HEK293 (cell line): ENCODE results near the gene RNF166.

Source experiments
- CTCF ChIP-seq: fragments of 450-650 bp; formaldehyde crosslinking; IDR thresholded peaks from 2 replicates; pipeline ENCODE4 v1.5.1; 2016; ENCODE audit warnings: missing biosample characterization, missing genetic modification characterization
- GLI4 ChIP-seq: fragments of 450-650 bp; formaldehyde crosslinking; IDR thresholded peaks from 2 replicates; pipeline ENCODE4 v1.5.1; 2016; ENCODE audit warnings: missing biosample characterization, missing genetic modification characterization
- KLF10 ChIP-seq: fragments of 450-650 bp; IDR thresholded peaks from 2 replicates; pipeline ENCODE4 v1.5.1; 2018; ENCODE audit warnings: missing biosample characterization, mild to moderate bottlenecking, missing genetic modification characterization
- ZBTB7A ChIP-seq: fragments of 450-650 bp; formaldehyde crosslinking; IDR thresholded peaks from 2 replicates; pipeline ENCODE4 v1.5.1; 2016; ENCODE audit warnings: low read depth, missing biosample characterization, missing genetic modification characterization
- ZNF24 ChIP-seq: fragments of 450-650 bp; formaldehyde crosslinking; IDR thresholded peaks from 2 replicates; pipeline ENCODE4 v1.5.1; 2016; ENCODE audit warnings: missing biosample characterization, missing genetic modification characterization
- ZNF404 ChIP-seq: fragments of 450-650 bp; formaldehyde crosslinking; IDR thresholded peaks from 2 replicates; pipeline ENCODE4 v1.5.1; 2017; ENCODE audit warnings: missing biosample characterization, missing genetic modification characterization
- ZNF585B ChIP-seq: fragments of 450-650 bp; formaldehyde crosslinking; IDR thresholded peaks from 2 replicates; pipeline ENCODE4 v1.5.1; 2016; ENCODE audit warnings: missing biosample characterization, missing genetic modification characterization
- ZNF707 ChIP-seq: fragments of 450-650 bp; formaldehyde crosslinking; IDR thresholded peaks from 2 replicates; pipeline ENCODE4 v1.5.1; 2016; ENCODE audit warnings: missing biosample characterization, missing genetic modification characterization
- TF ChIP-seq, protein P1 (sequence below): fragments of 450-650 bp; formaldehyde crosslinking; IDR thresholded peaks from 2 replicates; pipeline ENCODE4 v1.5.1; 2017; ENCODE audit warnings: missing biosample characterization, missing genetic modification characterization

DNA sequence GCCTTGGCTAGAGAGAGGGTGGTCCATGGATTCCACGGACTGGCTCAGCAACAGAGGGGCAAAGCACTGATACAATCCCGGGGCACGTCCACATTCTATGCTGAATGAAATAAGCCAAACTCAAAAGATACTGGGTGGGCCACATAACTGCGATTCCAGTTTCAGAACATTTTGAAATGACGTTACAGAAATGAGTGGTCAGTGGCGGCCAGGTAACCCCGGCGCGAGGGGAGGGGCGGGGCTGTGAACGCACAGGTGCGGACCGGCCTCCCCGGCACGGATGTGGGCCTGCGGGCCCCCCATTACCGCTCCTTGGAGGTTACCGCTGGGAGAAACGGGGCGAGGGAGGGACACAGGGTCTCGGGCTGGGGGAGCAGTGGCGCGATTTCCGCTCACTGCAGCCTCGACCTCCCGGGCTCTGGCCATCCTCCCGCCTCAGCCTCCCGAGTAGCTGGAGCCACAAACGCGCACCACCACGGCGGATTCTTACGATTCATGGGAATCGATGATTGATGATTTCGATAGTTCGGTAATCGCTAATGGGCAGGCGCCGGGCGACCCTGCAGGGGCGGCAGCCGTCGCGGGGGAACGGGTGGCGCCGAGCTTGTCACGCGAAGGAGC, 43.9 kb downstream of the RNF166 start:
- TF ChIP-seq KLF10 (tag by site-specific recombination) (no peak), ZBTB7A (tag by site-specific recombination) (no peak; the same call in 1 of the 2 replicates), GLI4 (tag by site-specific recombination) (no peak), ZNF585B (tag by site-specific recombination) (no peak), ZNF404 (tag by site-specific recombination) (no peak), CTCF (tag by site-specific recombination) (no peak), ZNF24 (tag by site-specific recombination) (no peak), ZNF707 (tag by site-specific recombination) (no peak)
- TF ChIP-seq, protein P1, sequence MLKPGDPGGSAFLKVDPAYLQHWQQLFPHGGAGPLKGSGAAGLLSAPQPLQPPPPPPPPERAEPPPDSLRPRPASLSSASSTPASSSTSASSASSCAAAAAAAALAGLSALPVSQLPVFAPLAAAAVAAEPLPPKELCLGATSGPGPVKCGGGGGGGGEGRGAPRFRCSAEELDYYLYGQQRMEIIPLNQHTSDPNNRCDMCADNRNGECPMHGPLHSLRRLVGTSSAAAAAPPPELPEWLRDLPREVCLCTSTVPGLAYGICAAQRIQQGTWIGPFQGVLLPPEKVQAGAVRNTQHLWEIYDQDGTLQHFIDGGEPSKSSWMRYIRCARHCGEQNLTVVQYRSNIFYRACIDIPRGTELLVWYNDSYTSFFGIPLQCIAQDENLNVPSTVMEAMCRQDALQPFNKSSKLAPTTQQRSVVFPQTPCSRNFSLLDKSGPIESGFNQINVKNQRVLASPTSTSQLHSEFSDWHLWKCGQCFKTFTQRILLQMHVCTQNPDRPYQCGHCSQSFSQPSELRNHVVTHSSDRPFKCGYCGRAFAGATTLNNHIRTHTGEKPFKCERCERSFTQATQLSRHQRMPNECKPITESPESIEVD (tag by site-specific recombination) = no peak
